Liver (tissue), 9 donors: ENCODE data around the gene IER5. TPM values are rescaled to one million over a fixed set of nuclear protein-coding genes. Genes with fewer than 3 reads are reported as not detected.
A peak's percentile ranks its signal among the peaks of the same experiment; 100 is the strongest.

ENCODE experiments used
- DNase-seq: peaks from one replicate; pipeline ENCODE4 v3.0.0-alpha.2; 2017; ENCODE audit warnings: low spot score
- H3K27ac ChIP-seq, 2 donors: one replicate each; pipeline ENCODE4 v1.7.0; 2013; ENCODE audit warnings: inconsistent platforms in 2 of 2, low read length in 2 of 2, control low read depth in 1 of 2, low read depth in 1 of 2, mild to moderate bottlenecking in 1 of 2
- H3K27me3 ChIP-seq, 4 donors: one replicate each; pipeline versions ENCODE4 v1.6.1 to v1.7.0; 2013; ENCODE audit warnings: low read length in 3 of 4, inconsistent platforms in 1 of 4, mild to moderate bottlenecking in 1 of 4, moderate library complexity in 1 of 4; ENCODE audit not compliant: control insufficient read depth in 4 of 4, insufficient read depth in 4 of 4
- H3K36me3 ChIP-seq, 4 donors: one replicate each; pipeline versions ENCODE4 v1.6.1 to v1.7.0; 2013; ENCODE audit warnings: low read length in 3 of 4, mild to moderate bottlenecking in 3 of 4, low read depth in 1 of 4, moderate library complexity in 1 of 4; ENCODE audit not compliant: control insufficient read depth in 4 of 4, insufficient read depth in 3 of 4
- H3K4me1 ChIP-seq, 4 donors: one replicate each; pipeline versions ENCODE4 v1.6.1 to v1.7.0; 2013; ENCODE audit warnings: low read length in 3 of 4, mild to moderate bottlenecking in 3 of 4, moderate library complexity in 1 of 4; ENCODE audit not compliant: control insufficient read depth in 4 of 4, insufficient read depth in 4 of 4
- H3K4me3 ChIP-seq, 3 donors: one replicate each; pipeline versions ENCODE4 v1.6.1 to v1.7.0; 2013; ENCODE audit warnings: low read length in 3 of 3, control low read depth in 1 of 3, low read depth in 1 of 3, mild to moderate bottlenecking in 1 of 3
- H3K9ac ChIP-seq, 2 donors: one replicate each; pipeline ENCODE4 v1.7.0; 2013; ENCODE audit warnings: low read length in 2 of 2, mild to moderate bottlenecking in 2 of 2, moderate library complexity in 2 of 2, control low read depth in 1 of 2, low read depth in 1 of 2
- H3K9me3 ChIP-seq, 4 donors: one replicate each; pipeline versions ENCODE4 v1.6.1 to v1.7.0; 2013; ENCODE audit warnings: low read length in 3 of 4; ENCODE audit not compliant: control insufficient read depth in 4 of 4
- FOXA1 ChIP-seq: IDR thresholded peaks from 2 replicates; pipeline ENCODE4 v1.6.1; 2016; ENCODE audit warnings: antibody characterized with exemption
- FOXA2 ChIP-seq: IDR thresholded peaks from 2 replicates; pipeline ENCODE4 v1.6.1; 2016; ENCODE audit warnings: antibody characterized with exemption
- HNF4A ChIP-seq, 2 donors: conservative IDR thresholded peaks; 2 replicates each; pipeline ENCODE4 v1.6.1; 2016; ENCODE audit warnings: antibody characterized with exemption in 2 of 2, mild to moderate bottlenecking in 2 of 2
- HNF4G ChIP-seq: IDR thresholded peaks from 2 replicates; pipeline ENCODE4 v1.6.1; 2016; ENCODE audit warnings: antibody characterized with exemption
- JUND ChIP-seq, 2 donors: IDR thresholded peaks; 2 replicates each; pipeline ENCODE4 v1.6.1; 2016; ENCODE audit warnings: antibody characterized with exemption in 2 of 2
- RAD21 ChIP-seq, 2 donors: IDR thresholded peaks; 2 replicates each; pipeline ENCODE4 v1.6.1; 2016; ENCODE audit warnings: antibody characterized with exemption in 2 of 2, mild to moderate bottlenecking in 2 of 2
- SP1 ChIP-seq: IDR thresholded peaks from 2 replicates; pipeline ENCODE4 v1.6.1; 2018; ENCODE audit warnings: antibody characterized with exemption, mild to moderate bottlenecking
- TAF1 ChIP-seq: conservative IDR thresholded peaks from 2 replicates; pipeline ENCODE4 v1.6.1; 2016; ENCODE audit warnings: antibody characterized with exemption, mild to moderate bottlenecking
- ZBTB33 ChIP-seq: IDR thresholded peaks from 2 replicates; pipeline ENCODE4 v1.6.1; 2016; ENCODE audit warnings: antibody characterized with exemption
- WGBS: extraction: QIAGEN DNeasy Blood & Tissue Kit; methylation state at CpG from one replicate; pipeline ENCODE4 v1.1.7; 2013; 5-methylcytosine and 5-hydroxymethylcytosine counted together
- polyA plus RNA-seq, 2 donors: library from polyadenylated mRNA; stranded (reverse) in 1 of 2; unstranded in 1 of 2; fragments of 200-250 nt in 1 of 2; fragments of >200 nt in 1 of 2; fragmentation: Nextera tagmentation in 1 of 2; extraction: Ambion mirVana in 1 of 2; gene quantifications; one replicate each; pipeline versions ENCODE4 v1.2.1 to v1.2.3, GENCODE V29; 2013 to 2015
- total RNA-seq, 2 donors: library from RNA; depleted of rRNA; stranded (reverse); fragments of >200 nt; gene quantifications; one replicate each; pipeline ENCODE4 v1.2.3, GENCODE V29; 2014
- TF ChIP-seq, protein P1 (sequence below): IDR thresholded peaks from 2 replicates; pipeline ENCODE4 v1.6.1; 2016; ENCODE audit warnings: antibody characterized with exemption
- TF ChIP-seq, protein P2 (sequence below): IDR thresholded peaks from 2 replicates; pipeline ENCODE4 v1.6.1; 2016; ENCODE audit warnings: antibody characterized with exemption
- TF ChIP-seq, protein P3 (sequence below): fragments of 150-350 bp; IDR thresholded peaks from 2 replicates; pipeline ENCODE4 v1.5.1; 2017; ENCODE audit warnings: improper control_type of control experiment, low read depth, low read length; ENCODE audit not compliant: missing input control
- donor health status: healthy.
- donor health status: healthy.
- donor health status: healthy.
- donor health status: healthy.
- donor health status: healthy.

The IER5 gene
- total and polyA plus RNA-seq, 4 donors: 0.56 to 8.4 (median 2.4) TPM

DNA sequence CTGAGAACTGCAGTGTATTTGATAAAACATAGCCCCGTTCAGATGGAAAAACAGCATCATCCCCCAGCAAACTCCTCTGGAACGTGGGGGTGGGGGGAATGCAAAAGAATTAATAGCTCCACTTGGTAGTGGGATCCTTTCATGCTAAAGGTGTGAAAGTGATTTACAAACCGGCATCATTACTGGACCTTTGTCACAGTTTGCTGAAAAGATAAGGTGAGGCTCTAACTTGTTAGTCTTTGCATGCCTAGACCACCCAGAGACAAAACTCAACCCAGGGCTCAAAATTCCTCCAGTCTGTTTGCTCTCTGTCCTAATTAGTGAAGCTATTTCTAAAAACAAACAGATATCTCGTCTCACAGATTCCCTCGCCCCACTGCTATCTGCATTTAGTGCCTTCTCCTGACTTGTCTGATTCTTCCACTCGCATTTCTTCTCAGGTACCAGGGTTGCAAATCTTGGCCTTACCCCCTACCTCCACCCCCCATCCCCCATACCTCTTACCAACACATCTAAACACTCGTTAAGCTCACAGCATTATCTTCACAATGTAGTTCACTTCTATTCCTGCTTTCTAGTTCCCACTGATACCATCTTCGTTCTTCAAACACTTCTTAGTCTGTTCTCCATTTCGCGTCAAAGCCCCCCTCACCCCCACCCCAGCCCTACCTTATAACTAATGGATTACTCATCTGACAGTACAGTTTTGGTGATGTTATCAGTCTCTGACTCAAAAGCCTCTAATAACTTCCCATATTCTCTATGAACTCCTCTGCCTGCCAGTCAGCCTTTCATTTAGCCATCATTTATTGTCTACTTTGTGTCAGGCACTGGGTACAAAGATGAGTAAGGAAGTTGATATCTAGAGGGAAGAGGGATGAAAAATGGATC, 11.8 kb downstream of the IER5 start:
- Histone ChIP-seq H3K4me1 (peaks cover 0 to 7% (median 4%) of the 10 kb centered on the region in 4 donors), H3K27me3 (no peaks in the 10 kb centered on the region), H3K27ac (no peak overlapping the region), H3K36me3 (no peaks in the 10 kb centered on the region), H3K9me3 (no peaks in the 10 kb centered on the region), H3K4me3 (no peak overlapping the region), H3K9ac (no peak overlapping the region)
- TF ChIP-seq SP1 (no peak), ZBTB33 (no peak), JUND (IDR thresholded peaks at IDR 0.05) (peak in 1 of 2 donors; percentile 27), RAD21 (IDR thresholded peaks at IDR 0.05) (no peak)
- TF ChIP-seq, protein P1, sequence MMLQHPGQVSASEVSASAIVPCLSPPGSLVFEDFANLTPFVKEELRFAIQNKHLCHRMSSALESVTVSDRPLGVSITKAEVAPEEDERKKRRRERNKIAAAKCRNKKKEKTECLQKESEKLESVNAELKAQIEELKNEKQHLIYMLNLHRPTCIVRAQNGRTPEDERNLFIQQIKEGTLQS: no peak
- TF ChIP-seq, protein P2, sequence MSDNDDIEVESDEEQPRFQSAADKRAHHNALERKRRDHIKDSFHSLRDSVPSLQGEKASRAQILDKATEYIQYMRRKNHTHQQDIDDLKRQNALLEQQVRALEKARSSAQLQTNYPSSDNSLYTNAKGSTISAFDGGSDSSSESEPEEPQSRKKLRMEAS: no peak
- 56% methylated on average over 10 of the region's 10 CpGs for WGBS
- no peak for DNase-seq

GRCh38 chr1:181100934-181101333, 12.4 kb downstream of the IER5 start:
- Histone ChIP-seq H3K27me3 (no peaks in the 10 kb centered on the region), H3K4me1 (peaks cover 3 to 10% (median 8%) of the 10 kb centered on the region in 4 donors), H3K27ac (no peak overlapping the region), H3K9ac (no peak overlapping the region), H3K4me3 (no peak overlapping the region), H3K36me3 (no peaks in the 10 kb centered on the region), H3K9me3 (no peaks in the 10 kb centered on the region)
- no peak for DNase-seq
- 89% methylated on average over 4 of the region's 4 CpGs for WGBS
- TF ChIP-seq, protein P3, sequence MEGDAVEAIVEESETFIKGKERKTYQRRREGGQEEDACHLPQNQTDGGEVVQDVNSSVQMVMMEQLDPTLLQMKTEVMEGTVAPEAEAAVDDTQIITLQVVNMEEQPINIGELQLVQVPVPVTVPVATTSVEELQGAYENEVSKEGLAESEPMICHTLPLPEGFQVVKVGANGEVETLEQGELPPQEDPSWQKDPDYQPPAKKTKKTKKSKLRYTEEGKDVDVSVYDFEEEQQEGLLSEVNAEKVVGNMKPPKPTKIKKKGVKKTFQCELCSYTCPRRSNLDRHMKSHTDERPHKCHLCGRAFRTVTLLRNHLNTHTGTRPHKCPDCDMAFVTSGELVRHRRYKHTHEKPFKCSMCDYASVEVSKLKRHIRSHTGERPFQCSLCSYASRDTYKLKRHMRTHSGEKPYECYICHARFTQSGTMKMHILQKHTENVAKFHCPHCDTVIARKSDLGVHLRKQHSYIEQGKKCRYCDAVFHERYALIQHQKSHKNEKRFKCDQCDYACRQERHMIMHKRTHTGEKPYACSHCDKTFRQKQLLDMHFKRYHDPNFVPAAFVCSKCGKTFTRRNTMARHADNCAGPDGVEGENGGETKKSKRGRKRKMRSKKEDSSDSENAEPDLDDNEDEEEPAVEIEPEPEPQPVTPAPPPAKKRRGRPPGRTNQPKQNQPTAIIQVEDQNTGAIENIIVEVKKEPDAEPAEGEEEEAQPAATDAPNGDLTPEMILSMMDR: no peak
- TF ChIP-seq TAF1 (no peak), FOXA2 (no peak), FOXA1 (no peak), HNF4G (no peak), HNF4A (conservative IDR thresholded peaks at IDR 0.05) (no peak)
- TF ChIP-seq, protein P2: no peak
